NCI-H1092 treated with DMSO at 0.1 percent for 48 hours (cell line): ENCODE data around the gene GPX4.
"Not testable (repeated sequence)": the region's sequence is repeated elsewhere in the genome, so short reads cannot be mapped to it uniquely, and the experiment has no call there.

Experiments
- DNase-seq: peaks from one replicate; lab custom pipeline; 2025; lab: John Stamatoyannopoulos, UW

Gene GPX4

DNA sequence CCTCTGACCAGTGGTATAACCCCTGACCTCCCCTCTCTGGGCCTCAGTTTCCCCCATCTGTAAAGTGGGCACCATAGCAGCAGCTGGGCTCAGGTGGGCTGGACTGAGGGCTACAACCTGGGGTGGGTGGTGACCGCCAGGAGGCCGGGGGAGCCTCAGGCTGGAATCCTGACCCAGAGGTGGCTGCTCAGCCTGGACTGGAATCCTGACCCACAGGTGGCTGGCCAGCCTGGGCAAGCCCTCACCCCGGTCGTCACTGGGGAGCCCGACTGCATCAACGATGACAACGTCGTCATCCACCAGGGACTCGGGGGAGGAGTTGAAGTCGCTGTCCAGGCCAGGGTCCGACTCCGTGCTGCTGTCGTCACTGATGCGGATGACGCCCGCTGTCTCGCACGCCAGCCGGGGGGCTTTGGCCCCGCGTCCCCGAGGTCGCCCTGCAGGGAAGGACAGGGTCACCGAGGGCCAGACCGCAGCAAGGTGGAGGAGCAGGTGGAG lies 10.2 kb downstream of the GPX4 start:
- no peak for DNase-seq

DNA sequence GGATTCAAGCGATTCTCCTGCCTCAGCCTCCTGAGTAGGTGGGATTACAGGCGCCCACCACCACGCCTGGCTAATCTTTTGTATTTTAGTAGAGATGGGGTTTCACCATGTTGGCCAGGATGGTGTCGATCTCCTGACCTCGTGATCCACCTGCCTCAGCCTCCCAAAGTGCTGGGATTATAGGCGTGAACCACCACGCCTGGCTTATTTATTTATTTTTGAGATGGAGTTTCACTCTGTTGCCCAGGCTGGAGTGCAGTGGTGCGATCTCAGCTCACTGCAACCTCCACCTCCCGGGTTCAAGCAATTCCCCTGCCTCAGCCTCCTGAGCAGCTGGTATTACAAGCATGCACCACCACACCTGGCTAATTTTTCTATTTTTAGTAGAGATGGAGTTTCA lies 10.9 kb downstream of the GPX4 start:
- DNase-seq, result not testable (repeated sequence)

DNA sequence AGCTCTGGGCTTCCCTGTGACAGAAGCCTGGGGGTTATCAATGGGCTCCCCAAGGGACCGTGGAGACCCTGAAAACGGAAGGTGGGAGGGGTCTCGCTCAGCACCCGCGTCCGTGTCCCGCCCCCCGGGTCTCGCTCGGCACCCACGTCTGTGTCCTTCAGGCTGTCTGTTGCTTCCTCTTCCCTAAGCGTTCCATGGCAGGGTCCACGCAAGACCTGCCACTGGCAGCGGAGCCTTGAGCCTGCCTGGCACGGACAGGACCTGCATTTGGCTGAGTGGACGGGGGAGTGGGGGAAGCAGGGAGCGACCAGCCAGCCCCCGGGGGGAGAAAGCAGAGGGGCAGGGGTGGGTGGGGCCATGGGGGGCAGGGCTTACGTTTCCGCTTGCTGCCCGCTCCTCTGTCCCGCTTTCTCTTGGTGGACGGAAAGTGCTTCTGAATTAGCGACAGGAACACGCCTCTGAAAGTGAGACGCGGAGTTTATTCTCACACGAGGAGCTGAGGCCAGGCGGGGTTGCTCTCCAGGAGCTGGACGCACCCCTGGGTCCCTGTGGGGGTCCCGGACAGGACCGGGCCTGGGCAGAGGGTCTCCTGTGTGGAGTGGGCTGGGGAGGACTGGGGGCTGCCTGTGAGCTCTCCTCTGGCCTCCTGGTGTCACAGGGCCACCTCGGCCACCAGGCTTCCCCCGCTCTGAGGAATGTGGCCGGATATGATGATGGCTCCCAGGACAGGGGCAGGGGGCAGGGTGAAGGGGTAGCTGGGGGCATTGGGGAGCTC lies 12.0 kb downstream of the GPX4 start:
- DNase-seq, result no peak

DNA sequence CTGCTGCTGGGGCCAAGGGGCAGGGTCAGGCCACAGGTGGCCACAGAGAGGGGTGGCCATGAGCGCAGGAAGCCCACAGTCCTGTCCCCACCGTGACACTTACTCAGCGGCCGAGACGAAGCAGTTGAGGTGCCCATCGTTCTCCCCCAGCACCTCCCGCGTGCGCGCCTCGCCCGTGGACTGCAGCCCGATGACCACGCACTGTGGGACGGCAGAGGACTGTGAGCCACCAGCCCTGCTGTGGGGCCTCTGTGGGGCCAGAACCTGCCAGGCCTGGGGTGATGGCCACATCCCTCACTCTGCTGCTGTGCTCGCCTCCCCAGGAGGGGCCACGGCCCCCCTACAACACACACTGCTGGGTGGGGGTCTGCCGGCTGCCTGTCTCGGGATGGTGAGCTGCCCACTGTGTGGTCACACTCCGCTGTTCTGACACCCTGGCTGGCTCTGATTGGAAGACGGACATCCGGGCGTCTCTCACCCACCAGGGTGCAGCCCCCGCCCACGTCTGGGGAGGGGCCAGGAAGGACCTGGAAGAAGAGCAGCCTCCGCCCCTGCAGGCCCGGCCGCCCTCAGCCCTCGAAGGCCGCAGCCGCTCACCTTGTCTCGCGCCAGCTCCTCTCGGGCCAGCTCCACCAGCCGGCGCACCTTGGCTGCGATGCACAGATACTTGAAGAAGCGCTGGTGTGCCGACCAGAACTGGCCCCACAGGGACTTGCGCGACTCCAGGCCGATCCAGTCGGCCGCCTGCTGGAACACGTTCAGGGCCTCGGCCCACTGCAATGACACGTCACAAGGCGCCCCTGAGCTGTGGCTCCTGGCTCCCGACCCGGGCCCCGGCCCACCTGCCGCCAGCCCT lies 13.2 kb downstream of the GPX4 start:
- DNase-seq, result no peak

DNA sequence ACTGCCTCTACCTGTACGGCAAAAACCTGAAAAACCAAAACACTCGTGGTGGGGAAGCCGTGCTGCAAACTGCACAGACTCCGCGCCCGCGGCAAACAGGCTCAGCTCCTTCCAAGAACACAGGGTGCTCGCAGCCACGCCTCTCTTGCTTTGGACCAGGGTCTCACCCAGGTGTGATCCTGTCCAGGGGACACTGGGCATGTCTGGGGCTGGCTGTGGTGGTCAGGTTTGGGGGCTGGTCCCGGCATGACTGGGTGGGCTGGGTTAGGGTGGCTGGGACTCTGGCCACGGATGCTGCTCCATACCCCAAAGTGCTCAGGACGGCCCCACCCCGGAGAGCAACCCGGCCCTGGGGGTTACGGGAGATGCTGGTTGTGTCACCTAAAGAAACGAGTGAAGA lies 13.9 kb downstream of the GPX4 start:
- no peak for DNase-seq

DNA sequence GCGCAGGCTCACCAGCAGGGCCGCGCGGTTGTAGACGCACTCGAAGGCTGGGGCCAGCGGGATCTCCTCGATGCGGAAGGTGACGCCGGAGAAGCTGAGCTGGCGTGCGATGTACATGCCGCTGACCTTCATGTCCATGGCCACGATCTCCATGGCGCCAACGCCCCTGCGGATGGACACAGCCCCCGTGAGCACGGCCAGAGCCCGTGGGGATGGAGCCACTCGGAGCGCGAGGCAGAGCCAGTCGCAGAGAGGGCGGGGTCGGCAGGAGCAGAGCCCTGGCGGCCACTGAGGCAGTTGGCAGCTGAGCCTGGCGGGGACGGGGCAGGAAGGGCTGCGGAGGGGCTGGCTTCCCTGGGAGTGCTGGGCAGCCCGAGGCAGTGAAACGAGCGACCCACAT lies 15.2 kb downstream of the GPX4 start:
- no peak for DNase-seq

DNA sequence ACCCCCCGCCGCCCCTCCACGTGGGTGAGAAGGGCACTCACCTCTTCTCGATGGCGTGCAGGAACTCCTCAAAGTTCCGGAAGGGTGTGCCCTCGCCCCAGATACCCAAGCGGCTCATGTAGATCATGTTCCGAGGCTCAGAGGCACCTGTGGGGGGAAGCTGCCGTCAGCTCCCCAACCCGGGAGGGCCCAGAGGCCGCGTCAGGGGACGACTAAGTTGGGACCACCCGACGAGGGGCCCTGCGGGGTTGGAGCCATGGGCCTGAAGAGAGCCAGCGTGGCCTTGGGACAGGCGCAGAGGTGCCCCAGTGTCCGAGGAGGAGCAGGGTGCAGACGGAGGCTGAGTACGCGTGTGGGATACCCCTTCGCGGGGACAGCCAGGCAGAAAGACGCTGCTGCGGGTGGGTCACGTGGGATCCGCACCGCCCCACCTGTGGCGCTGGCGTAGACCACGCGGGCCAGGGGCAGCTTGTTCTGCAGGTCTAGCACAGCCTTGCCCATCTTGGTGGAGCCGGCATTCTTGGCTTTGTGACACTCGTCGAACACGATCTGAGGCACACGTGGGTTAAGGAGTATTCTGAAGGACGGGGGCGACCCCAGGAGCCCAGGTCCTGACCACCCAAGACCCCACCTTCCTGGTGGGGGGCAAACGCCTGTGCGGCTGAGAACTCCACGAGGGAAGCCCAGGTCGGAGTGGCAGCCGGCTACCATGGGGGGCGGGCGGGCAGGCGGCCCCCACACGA lies 15.9 kb downstream of the GPX4 start:
- no peak for DNase-seq

DNA sequence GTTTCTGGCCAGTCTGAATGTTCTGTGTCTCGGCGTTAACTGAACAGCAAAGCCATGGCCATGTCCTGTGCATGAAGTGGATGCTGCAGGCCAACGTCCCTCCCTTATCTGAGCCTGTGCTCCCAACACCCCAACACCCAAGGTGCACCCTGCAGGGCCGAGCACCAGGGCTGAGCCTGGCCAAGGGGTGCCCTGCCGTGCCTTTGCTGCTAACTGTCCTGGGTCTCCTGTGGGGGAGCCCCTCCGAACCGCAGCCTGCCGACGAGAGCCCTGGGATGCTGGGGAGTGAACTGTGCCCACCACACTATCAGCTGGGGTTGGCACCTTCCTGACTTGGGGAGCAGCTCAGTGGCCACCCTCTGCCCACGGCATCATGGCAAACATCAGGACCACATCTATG lies 17.6 kb downstream of the GPX4 start:
- no peak for DNase-seq

DNA sequence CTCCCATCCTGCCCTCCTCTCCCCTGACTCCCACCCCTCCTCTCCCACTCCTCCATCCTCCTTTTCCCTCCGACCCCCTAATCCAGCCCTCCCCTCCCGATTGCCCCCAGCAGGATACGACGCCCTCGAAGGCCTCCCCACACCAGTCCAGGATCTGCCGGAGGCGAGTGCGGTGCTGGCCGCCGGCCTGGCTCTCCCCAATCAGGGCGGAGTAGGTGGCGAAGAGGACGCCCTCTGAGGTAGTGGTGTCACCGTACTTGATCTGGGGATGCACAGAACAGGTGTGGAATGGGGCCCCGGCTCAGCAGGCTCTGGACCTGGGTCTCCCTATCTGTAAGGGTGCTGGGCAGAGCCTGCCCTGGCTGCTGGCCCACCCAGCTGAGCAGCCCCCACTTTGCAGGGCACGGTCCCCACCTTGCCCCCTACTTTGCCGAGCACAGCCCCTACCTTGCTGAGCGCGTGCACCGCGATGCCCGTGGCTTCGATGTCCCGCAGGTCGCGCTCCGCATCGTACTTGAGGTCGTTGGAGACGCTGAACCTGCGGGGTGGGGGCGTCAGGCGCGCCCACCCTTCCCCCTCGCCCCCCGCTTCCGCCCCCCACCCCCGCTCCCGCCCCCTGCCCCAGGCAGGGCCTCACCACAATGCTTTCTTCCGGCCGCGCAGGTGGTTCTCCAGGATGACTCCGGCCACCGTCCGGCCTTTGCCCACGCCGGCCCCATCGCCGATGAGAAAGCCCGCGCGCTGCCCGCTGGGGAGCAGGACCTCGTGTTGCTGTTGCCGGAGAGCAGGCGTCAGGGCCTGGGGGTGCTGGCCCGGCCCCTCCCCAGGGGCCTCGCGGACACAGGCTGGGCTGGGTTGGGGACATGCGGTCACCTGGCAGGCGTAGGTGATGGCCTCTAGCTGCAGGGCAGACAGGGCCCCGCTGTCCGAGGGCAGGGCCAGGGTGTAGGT lies 18.5 kb downstream of the GPX4 start:
- no peak for DNase-seq

DNA sequence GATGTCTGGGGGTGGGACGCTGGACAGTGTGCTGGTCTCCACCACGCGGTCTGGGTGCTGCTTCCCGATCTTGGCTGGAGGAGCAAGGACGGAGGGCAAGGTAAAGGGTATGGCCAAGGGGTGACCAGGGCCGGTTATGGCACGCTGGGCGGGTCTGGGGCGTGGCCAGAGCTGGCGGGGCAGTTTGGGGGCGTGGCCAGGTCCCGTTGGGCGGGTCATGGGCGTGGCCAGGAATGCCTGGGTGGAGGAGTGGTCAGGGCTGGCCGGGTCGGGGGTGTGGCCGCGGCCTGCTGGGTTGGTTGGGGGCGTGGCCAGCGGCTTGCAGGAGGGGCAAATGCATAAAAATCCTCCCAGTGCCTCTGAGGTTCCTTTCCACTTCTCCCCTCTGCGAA lies 19.2 kb downstream of the GPX4 start:
- no peak for DNase-seq

DNA sequence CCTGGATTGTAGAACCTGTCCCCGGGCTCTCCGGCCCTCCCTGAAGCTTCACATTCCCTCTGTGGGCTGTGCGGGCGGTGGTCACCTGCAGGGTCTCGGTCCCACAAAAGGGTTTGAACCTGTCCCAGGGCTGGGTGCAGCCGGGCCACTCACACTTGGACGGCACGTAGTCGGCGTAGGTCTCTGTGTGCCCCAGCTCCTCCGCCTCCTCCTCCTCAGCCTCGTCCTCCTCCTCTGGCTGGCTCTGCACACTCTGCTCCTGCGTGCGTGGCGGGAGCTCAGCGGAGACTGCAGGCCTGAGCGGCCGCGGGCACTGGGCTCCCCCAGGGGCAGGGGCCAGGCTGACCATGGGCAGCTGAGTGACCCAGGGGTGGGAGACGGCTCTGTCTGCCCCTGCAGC lies 19.6 kb downstream of the GPX4 start:
- DNase-seq, result no peak

DNA sequence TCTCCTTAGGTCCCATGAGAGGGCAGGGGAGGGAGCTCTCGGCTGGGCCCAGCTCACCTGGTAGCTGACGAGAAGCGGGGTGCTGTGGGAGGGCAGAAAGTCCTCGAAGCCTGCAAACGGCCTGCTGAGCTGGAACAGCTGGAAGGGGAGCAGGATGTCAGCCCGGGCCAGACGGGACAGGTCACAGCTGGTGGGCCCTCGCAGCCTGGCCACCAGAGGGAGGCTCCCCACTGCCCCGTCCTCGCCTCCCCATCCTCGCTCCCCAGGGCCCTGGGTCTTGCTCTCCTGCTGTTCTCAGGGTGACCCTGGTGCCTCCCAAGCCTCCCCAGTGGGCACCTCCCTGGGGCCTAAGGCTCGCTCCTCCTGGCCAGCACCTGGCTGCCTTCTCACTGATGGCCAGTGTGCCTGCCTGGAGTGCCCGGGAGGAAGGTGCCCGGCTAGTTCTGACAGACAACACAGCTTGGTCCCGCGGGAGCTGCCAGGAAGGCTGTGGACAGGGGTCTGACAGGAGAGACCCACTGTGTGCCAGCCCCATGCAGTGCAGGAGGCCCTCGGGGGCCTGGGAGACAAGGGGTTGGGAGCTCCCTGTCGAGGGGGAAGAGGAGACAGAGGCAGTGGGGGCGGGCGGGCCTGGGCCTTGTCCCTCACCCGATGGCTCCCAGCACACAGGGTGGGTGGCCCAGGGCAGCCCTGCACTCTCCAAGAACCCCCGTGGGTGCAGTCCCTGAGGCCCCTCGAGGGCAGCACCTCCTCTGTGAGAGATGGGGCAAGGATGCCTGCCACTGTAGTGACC lies 20.3 kb downstream of the GPX4 start:
- DNase-seq, result no peak

DNA sequence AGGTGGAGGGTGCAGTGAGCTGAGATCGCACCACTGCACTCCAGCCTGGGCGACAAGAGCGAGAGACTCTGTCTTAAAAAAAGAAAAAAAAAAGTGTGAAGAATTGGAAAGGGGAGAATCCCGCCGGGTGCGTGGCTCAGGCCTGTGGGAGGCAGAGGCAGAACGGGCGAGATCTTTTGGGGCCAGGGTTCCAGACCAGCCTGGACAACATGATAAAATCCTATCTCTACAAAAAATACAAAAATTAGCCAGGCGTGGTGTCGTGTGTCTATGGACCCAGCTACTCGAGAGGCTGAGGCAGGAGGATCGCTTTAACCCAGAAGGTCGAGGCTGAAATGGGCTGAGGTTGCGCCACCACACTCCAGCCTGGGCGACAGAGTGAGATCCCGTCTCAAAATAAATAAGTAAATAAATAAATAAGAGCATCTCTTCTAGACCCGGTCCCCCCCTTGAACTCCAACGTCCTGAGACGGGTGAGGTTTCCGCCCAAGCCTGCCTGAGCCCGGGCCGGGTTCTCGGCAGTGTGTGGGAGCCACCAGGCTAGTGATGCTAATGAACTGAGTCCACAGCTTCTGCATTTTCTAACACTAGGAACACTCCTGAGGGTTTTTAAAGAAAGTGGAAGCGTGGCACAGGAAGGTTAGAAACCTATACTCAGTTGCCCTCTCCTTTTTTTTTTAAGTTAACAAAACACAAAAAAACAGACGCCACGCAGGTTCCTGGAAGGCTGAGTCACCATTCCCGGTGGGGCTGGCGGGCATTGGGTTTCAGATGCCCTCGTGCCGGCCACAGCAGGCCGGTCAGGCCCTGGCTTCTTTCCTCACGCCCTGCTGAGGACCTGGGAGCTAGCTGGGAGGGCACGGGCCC lies 22.0 kb downstream of the GPX4 start:
- no peak for DNase-seq

DNA sequence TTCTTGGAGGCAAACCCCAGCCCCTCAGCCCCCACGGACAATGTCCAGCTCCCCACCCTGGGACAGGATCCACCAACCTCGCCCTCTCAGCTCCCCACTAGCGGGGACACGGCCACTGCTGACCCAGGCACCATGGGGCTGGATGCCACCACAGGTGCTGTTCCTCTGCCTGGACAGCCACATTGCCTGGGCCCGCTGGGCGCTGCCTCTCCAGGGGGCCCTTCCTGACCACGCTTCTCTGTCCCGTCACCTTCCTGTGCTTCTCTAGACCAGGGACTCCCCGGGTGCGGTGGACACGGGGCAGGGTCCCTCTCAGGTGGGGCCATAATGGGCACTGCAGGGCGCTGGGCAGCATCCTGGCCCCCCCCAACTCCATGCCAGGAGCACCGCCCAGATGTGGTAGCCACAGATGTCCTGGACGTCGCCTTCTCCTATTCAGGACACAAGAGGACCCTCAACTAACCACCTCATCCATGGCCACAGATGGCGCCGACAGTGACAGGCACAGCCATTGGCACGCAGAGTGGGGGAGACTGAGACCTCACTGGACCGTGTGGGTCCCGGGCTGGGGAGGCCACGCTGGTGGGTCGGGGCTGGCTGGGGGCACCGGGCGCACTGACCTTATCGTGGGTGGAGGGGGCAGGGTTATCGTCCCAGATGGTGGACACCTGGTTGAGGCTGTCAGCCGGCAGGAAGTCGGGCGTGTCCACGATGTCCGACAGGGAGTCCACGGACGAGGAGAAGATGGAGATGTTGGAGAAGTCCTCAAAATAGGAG lies 23.4 kb downstream of the GPX4 start:
- DNase-seq, result no peak

DNA sequence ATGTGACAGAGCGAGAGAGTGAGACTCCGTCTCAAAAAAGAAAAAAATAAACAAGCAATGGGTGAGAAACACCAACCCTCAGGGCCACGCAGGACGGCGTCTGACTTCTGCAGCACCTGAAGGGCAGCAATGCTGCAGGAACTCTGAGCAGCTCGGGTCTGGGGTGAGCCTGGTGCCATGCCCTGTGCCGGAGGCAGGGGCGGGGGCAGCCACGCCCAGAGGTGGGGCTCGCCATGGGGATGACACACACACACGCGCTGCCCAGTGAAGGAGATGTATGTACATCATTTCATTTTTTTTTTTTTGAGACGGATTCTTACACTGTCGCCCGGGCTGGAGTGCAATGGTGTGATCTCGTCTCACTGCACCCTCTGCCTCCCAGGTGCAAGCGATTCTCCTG lies 24.3 kb downstream of the GPX4 start:
- no peak for DNase-seq

DNA sequence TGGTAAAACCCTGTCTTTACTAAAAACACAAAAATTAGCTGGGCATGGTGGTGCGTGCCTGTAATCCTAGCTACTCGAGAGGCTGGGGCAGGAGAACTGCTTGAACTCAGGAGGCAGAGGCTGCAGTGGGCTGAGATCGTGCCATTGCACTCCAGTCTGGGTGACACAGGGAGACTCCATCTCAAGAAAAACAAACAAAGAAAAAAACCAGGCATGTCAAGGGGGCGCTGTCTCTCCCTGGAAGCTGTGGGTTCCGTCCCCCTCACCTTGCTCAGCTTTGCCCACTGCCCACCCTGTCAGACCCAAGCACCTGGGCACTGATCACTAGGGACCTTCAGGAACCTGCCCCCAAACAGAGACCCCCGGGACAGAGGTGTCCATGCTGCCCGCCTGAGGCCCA lies 25.3 kb downstream of the GPX4 start:
- DNase-seq, result not testable (repeated sequence)

DNA sequence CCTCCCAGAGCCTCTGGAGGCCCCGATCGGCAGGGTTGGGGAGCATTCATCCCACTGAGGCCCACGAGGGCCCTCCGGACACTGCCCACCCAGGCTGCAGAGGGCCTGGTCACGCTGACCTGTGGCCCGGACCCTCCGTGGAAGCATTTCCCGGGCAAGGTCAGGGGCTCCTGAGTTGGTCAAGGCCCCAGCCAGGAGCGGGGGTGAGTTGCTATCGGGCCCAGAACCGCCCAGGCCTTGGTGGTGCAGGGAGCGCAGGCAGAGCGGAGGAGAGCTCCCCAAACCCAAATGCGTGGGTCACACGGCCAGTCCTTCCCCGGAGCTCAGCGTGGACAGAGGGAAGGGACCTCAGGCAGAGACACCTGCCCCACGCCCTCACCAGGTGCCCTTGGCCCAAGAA lies 25.7 kb downstream of the GPX4 start:
- DNase-seq, result no peak

DNA sequence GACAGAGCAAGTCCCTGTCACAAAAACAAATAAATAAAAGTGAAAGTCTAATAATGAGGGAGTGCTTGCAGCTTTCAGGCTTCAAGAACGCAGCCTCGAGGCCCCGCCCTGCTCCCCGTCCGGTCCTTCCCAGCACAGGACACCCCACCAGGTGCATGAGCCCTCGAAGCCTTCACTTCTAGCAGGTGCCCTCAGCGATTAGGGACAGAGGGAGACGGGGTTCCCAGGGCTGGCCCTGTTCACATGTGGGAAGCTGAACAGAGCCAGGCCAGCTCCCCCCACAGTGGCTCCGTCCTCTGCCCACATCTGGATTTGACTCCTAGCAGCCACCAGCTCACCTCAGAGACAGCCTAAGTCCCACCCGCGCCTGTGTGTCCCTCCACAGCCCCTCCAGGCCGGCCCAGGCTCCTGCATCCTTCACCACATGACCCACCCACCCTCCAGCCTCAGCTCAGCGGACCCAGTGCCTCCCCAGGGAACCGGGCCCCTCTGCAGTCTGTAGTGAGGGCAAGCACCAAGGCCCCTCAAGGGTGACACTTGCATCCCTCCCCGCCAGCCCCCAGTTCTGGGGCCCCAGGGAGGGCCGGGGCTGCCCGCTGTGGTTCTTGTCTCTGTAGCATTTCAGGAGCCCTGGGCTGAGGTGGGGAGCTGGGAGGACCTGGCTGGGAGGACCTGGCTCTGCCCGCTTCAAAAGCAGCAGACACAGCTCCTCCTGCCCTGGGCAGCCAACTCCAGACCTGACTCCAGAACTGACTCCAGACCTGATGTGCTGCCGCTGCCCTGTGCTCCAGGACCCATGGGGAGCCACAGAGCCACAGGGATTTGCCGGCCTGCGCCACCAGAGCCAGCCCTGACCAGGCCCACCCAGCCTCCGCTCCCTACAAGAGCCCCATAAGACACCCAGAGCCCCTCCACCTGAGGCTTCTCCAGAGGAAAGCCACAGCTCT lies 27.2 kb downstream of the GPX4 start:
- DNase-seq, result no peak
